Mesenteric fat pad (tissue), 1 donor: ENCODE data around the gene KLHL17. TPM values are rescaled to one million over a fixed set of nuclear protein-coding genes. Genes with fewer than 3 reads are reported as not detected.

Experiments
- total RNA-seq: library from RNA; stranded (reverse); fragmentation: NEBNext Ultra II Directional; extraction: Animal tissue kit (Norgen Biotek cat#: 25700); gene quantifications from one replicate; pipeline ENCODE4 v1.2.1, GENCODE V29; 2021
- donor health status: DM: yes; HTN: yes; CAD: no.

KLHL17 gene
- total RNA-seq, 1 donor from 2014 or later: 8.8 TPM

Other genes starting within 250 kb of the KLHL17 start
- gene SAMD11, start 36.7 kb upstream of the KLHL17 start, total RNA-seq: 2.8 TPM
- 49.8 TPM for gene NOC2L, start 1.3 kb upstream of the KLHL17 start, total RNA-seq
- 0.39 TPM for gene PLEKHN1, start 5.9 kb downstream of the KLHL17 start, total RNA-seq
- not detected for gene PERM1, start 21.5 kb downstream of the KLHL17 start, total RNA-seq
- 25.5 TPM for gene HES4, start 39.5 kb downstream of the KLHL17 start, total RNA-seq
- gene ISG15, start 52.9 kb downstream of the KLHL17 start, total RNA-seq: 47.0 TPM
- gene AGRN, start 59.5 kb downstream of the KLHL17 start, total RNA-seq: 17.6 TPM
- not detected for gene RNF223, start 113.7 kb downstream of the KLHL17 start, total RNA-seq
- 9.0 TPM for gene C1orf159, start 155.5 kb downstream of the KLHL17 start, total RNA-seq
- 1.4 TPM for gene TTLL10, start 213.3 kb downstream of the KLHL17 start, total RNA-seq
- 0.80 TPM for gene TNFRSF18, start 246.0 kb downstream of the KLHL17 start, total RNA-seq